Activated CD8-positive, alpha-beta memory T cell treated with anti-CD3 and anti-CD28 coated beads, Interleukin-2, amount 50 U/mL, for 1 hour (primary cell): ENCODE data around the gene CPA5.

Source experiments
- DNase-seq: peaks from one replicate; pipeline ENCODE4 v3.0.0-alpha.2; 2020; ENCODE audit errors: extremely low read depth

CPA5 gene

GRCh38 chr7:130332259-130333053, 12.2 kb upstream of the CPA5 start:
- no peak for DNase-seq

GRCh38 chr7:130333832-130334231, 10.8 kb upstream of the CPA5 start:
- DNase-seq = no peak

- no peak for DNase-seq
These were observed 10.3 kb upstream of the CPA5 start for GRCh38 chr7:130334274-130334673.

GRCh38 chr7:130337410-130337971, 7.1 kb upstream of the CPA5 start:
- DNase-seq = no peak

- no peak for DNase-seq
These were observed 6.4 kb upstream of the CPA5 start for GRCh38 chr7:130338233-130338632.

GRCh38 chr7:130341882-130342281, 2.7 kb upstream of the CPA5 start:
- no peak for DNase-seq

- no peak for DNase-seq
These were observed 1.8 kb upstream of the CPA5 start for GRCh38 chr7:130342701-130343380.

GRCh38 chr7:130345136-130345535, 520 bp downstream of the CPA5 start:
- no peak for DNase-seq

- no peak for DNase-seq
These were observed 1.1 kb downstream of the CPA5 start for GRCh38 chr7:130345725-130346124.

GRCh38 chr7:130346177-130346905, 1.7 kb downstream of the CPA5 start:
- no peak for DNase-seq

GRCh38 chr7:130346941-130347340, 2.3 kb downstream of the CPA5 start:
- DNase-seq = no peak

GRCh38 chr7:130349911-130350782, 5.5 kb downstream of the CPA5 start:
- no peak for DNase-seq

GRCh38 chr7:130350945-130351790, 6.6 kb downstream of the CPA5 start:
- DNase-seq = no peak

- no peak for DNase-seq
These were observed 7.1 kb downstream of the CPA5 start for GRCh38 chr7:130351791-130352090.

GRCh38 chr7:130352194-130353074, 7.8 kb downstream of the CPA5 start:
- DNase-seq = no peak

- DNase-seq = no peak
These were observed 8.6 kb downstream of the CPA5 start for GRCh38 chr7:130353196-130353595.

- no peak for DNase-seq
These were observed 11.7 kb downstream of the CPA5 start for GRCh38 chr7:130356121-130356875.

- no peak for DNase-seq
These were observed 12.4 kb downstream of the CPA5 start for GRCh38 chr7:130356876-130357611.
